Body of pancreas (tissue), 4 donors: Measurements from ENCODE around the gene PTMS.

Experiments
- POLR2A ChIP-seq, 3 donors: fragments of 450-650 bp; IDR thresholded peaks; one replicate each; pipeline ENCODE4 v1.6.1; 2016; ENCODE audit warnings: antibody characterized with exemption in 3 of 3, mild to moderate bottlenecking in 2 of 3
- TF ChIP-seq, protein P1 (sequence below), 7 experiments: fragments of 450-650 bp in 4 of 7; fragments of 200-600 bp in 3 of 7; sonication (generic) in 3 of 7; IDR thresholded peaks; one replicate each; pipeline ENCODE4 v1.5.1; 2016 to 2019; ENCODE audit warnings: antibody characterized with exemption in 7 of 7

DNA sequence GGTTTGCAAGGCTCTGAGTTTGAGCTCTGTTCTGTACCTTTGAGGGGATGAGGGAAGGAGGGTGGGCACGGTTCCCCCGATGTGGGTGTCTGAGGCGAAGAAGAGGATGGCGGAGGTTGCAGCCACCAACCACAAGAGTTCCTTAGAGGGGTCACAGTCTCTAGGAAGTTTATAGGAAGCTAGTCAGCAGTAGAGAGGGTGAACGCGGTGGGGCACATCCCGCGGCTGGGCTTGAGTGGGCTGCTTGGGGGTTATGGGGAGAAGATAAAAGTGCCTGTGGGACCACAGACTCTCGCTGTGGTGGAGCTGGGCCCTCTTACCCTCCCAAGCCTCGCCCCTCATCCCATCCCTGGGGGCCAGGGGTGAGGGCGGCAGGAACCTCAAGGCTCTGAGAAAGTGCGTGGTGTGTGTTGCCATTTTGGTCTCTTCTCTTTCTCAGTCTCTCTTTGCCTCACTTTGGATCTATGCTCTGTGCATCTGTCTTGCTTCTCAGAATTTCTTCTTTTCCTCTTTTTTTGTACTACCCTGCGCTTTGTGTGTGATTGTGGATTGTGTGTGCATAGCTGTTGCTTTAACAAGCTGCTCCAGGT is 25.9 kb downstream of the PTMS start:
- TF ChIP-seq, protein P1, sequence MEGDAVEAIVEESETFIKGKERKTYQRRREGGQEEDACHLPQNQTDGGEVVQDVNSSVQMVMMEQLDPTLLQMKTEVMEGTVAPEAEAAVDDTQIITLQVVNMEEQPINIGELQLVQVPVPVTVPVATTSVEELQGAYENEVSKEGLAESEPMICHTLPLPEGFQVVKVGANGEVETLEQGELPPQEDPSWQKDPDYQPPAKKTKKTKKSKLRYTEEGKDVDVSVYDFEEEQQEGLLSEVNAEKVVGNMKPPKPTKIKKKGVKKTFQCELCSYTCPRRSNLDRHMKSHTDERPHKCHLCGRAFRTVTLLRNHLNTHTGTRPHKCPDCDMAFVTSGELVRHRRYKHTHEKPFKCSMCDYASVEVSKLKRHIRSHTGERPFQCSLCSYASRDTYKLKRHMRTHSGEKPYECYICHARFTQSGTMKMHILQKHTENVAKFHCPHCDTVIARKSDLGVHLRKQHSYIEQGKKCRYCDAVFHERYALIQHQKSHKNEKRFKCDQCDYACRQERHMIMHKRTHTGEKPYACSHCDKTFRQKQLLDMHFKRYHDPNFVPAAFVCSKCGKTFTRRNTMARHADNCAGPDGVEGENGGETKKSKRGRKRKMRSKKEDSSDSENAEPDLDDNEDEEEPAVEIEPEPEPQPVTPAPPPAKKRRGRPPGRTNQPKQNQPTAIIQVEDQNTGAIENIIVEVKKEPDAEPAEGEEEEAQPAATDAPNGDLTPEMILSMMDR (IDR thresholded peaks at IDR 0.05) = no peak
- TF ChIP-seq POLR2A (IDR thresholded peaks at IDR 0.05) = no peak
